Muscle of leg (tissue), 11 donors: ENCODE data around the gene CD46. TPM values are rescaled to one million over a fixed set of nuclear protein-coding genes. Genes with fewer than 3 reads are reported as not detected.

Experiments used
- DNase-seq: peaks from one replicate; pipeline ENCODE4 v3.0.0; 2013
- H3K27ac ChIP-seq: one replicate; pipeline ENCODE4 v1.5.1; 2013; ENCODE audit warnings: mild to moderate bottlenecking, low read length, control low read depth
- H3K27me3 ChIP-seq: one replicate; pipeline ENCODE4 v1.6.1; 2013; ENCODE audit warnings: low read length; ENCODE audit not compliant: control insufficient read depth, insufficient read depth
- H3K36me3 ChIP-seq: one replicate; pipeline ENCODE4 v1.6.1; 2013; ENCODE audit warnings: low read length; ENCODE audit not compliant: control insufficient read depth, insufficient read depth
- H3K4me1 ChIP-seq: one replicate; pipeline ENCODE4 v1.6.1; 2013; ENCODE audit warnings: low read length; ENCODE audit not compliant: control insufficient read depth, insufficient read depth
- H3K4me3 ChIP-seq: one replicate; pipeline ENCODE4 v1.5.1; 2013; ENCODE audit warnings: low read length, control low read depth
- H3K9me3 ChIP-seq: replicated peaks from 2 replicates; pipeline ENCODE4 v1.6.1; 2013; ENCODE audit warnings: low read depth, low read length; ENCODE audit not compliant: control insufficient read depth
- WGBS: methylation state at CpG from one replicate; pipeline ENCODE4 v1.1.5; 2013; ENCODE audit warnings: missing lambda C conversion rate; ENCODE audit not compliant: insufficient coverage; 5-methylcytosine and 5-hydroxymethylcytosine counted together
- polyA plus RNA-seq, 8 donors: library from polyadenylated mRNA; unstranded; fragments of 120-200 nt; gene quantifications; one replicate each; pipeline versions ENCODE4 v1.2.1 to v1.2.3, GENCODE V29; 2013; ENCODE audit warnings: inconsistent platforms in 1 of 8, low replicate concordance in 1 of 8; ENCODE audit not compliant: insufficient read length in 8 of 8, insufficient read depth in 1 of 8
- total RNA-seq: library from RNA; stranded (reverse); fragments of 120-200 nt; gene quantifications from one replicate; pipeline ENCODE4 v1.2.4, GENCODE V29; 2013

CD46 gene
- total and polyA plus RNA-seq, 9 donors: 52.1 to 97.3 (median 77.3) TPM

DNA sequence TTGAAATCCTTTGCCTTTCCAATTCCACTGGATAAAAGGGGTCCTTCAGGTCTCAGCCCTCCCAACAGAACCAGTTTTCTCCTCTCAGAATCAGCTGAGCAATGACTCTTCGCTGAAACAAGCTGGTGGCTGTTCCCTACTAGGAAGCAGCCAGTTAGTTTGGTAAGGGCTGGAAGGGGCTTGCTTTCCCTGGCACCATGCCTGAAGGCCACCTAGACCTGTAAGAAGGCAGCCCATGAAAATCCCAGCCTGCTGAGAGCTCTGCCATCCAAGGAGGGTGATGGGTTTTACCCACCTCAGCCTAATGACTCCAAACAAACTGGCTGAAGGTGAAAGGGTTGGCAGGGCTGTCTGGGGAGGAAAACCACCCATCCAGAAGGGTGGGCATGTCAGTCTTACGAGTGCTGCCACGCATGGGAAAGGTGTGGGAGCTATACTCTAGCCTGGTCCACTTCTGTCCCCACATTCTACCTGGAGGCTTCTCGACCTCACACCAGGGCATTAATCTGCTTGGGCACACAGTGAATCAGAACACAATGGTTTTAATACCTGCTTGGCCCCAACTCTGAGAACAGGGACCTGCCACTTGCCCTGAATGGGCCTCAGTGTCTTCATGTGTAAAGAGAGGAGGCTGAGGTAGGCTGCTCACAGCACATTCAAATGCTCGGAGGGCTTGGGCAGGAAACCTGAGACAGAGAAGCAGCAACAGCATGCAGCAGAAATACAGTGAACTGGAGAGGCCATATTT, 53.0 kb downstream of the CD46 start:
- Histone ChIP-seq H3K4me3 (no peak overlapping the region), H3K27ac (no peak overlapping the region), H3K4me1 (peaks cover 3% of the 10 kb centered on the region), H3K36me3 (peaks cover 23% of the 10 kb centered on the region), H3K27me3 (no peaks in the 10 kb centered on the region), H3K9me3 (no peaks in the 10 kb centered on the region)
- WGBS: 71% methylated on average over 1 of the region's 5 CpGs
- no peak for DNase-seq

DNA sequence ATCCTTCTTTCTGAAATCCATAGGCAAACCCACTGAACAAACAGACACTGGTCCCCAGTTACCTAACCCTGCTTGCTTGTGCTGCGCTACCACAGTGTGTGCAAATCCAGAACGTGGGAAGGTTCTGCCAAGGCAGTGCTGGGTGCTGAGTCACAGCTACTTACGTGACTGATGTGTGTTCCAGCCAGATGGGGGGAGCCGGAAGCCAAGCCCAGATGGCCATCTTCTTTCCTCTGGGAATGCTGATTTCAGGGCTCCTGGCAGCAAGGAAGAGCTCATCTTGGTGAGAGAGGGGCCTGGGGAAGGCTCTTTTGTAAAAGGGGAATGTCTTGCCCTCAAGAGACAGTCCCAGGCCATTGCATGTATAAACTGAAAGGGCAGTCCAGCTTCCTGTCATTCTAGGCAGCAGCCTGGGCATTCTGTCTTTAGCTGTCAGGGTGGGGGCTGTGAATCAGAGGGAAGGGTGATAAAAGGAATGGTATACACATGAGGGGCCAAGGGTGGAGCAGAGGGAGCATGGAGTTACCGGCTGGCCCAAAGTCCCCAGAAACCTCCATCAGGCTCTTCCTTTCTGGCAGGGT, 54.1 kb downstream of the CD46 start:
- Histone ChIP-seq H3K4me3 (no peak overlapping the region), H3K27me3 (no peaks in the 10 kb centered on the region), H3K27ac (no peak overlapping the region), H3K36me3 (peaks cover 23% of the 10 kb centered on the region), H3K9me3 (no peaks in the 10 kb centered on the region), H3K4me1 (peaks cover 3% of the 10 kb centered on the region)
- DNase-seq: no peak
- 58% methylated on average over 5 of the region's 5 CpGs for WGBS

DNA sequence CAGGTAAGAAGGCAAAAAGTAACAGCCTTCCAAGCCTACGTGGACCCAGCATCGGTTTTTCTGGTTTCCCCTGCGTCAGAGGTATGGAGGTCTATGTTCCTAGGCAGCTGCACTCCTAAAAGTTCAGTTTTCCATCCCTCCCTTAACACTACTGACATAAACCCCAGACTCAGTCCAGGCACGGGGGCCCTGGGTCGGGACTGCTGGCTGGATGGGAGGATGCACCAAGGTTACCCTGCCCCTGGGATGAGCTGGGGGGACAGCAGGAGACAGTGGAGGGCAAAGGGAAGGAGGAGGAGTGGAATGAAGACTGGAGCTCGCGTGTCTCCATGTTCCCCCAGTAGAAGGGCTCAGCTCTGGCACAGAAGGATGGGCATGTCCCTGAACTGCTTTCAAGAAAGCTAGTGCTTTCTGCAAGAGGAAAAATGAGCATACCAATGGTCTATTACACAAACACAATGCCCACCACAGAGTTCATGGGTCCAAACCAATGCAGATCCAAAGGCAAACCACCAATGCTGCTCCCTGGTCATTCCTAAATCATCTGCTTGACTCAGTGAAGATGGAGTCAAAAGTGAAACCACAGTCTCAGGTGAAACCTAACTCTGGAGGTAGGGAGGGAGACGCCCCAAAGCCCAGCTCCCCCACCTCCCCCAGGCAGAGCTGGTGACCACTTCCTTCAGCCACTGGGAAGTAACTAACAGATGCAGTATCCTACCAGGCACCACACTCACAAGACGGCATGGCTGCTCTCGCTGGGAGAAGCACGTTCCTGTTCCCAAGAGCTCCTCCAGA, 54.9 kb downstream of the CD46 start:
- WGBS: 75% methylated on average over 11 of the region's 11 CpGs
- Histone ChIP-seq H3K27me3 (no peaks in the 10 kb centered on the region), H3K4me3 (no peak overlapping the region), H3K9me3 (no peaks in the 10 kb centered on the region), H3K27ac (no peak overlapping the region), H3K36me3 (peaks cover 23% of the 10 kb centered on the region), H3K4me1 (peaks cover 3% of the 10 kb centered on the region)
- DNase-seq: no peak

DNA sequence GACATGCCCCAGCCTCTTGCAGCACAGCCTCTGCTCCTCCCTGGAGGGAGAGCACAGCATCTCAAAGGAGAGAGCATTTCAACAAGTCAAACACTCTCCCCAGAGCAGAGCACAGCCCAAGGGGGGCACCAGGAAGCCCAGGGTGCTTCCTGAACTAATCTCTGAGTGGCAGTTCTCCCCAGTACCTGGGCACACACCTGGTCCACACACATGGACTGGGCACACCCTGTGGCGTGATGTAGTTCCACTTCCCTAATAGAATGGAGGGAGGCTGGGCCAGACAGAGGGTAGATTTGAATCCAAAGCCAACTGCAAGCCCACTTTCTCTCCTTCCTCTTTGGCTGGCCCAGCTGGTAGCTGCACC, 55.5 kb downstream of the CD46 start:
- no peak overlapping the region for H3K4me3 ChIP-seq
- H3K36me3 ChIP-seq: peaks cover 23% of the 10 kb centered on the region
- no peak overlapping the region for H3K27ac ChIP-seq
- no CpG with 5 or more reads among the region's 1 CpG for WGBS
- peaks cover 3% of the 10 kb centered on the region for H3K4me1 ChIP-seq
- H3K9me3 ChIP-seq: no peaks in the 10 kb centered on the region
- DNase-seq: no peak
- no peaks in the 10 kb centered on the region for H3K27me3 ChIP-seq

DNA sequence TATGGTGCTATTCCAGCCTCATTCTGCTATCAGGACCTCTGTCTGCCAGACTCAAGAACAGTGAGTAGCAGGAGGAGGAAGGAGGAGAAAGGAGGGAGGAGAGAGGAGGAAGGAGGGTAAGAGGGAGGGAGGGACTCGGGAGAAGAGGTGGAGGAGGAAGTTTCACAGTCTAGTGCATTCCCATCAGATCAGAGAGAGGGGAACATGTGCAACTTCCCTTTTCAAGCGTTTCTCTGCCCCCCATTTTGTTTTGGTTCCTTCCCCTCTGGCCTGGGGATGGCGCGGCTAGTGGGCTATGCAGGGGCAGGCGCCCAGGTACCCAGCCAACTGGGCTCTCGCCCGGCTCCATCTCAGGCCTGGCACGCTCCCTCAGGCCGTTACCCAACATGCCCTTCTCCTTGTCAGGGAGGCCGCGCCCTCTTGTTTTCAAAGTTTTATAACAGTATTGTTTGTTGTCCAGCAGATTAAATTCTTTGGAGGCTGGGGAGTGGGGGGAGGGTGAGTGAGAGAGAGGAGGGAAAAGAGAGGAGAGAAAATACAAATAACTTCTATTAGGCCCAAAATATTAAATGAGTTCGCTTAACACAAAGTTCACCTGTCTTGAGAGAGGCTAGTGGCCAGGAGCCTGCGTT, 56.0 kb downstream of the CD46 start:
- no peak overlapping the region for H3K27ac ChIP-seq
- no peak overlapping the region for H3K4me3 ChIP-seq
- H3K27me3 ChIP-seq: no peaks in the 10 kb centered on the region
- 72% methylated on average over 7 of the region's 13 CpGs for WGBS
- no peak for DNase-seq
- no peaks in the 10 kb centered on the region for H3K9me3 ChIP-seq
- H3K36me3 ChIP-seq: peaks cover 23% of the 10 kb centered on the region
- peaks cover 3% of the 10 kb centered on the region for H3K4me1 ChIP-seq

DNA sequence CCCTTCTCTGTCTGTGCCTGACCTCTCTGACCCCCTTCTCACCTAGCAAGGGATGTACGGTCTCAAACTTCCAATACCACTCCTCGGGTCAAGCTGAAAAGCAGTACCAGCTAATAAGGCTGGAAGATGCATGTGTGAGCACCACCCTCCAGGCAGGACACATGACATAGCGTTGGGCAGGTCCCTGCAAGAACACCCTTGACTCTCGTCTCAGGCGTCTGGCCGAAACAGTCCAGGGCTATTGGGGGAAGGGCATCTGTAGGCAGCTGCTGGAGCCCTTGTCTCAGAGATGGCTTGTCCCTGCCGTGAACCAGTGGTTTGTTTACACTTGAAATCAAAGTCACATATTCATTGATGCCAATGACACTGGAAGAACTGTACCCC, 56.5 kb downstream of the CD46 start:
- Histone ChIP-seq H3K9me3 (no peaks in the 10 kb centered on the region), H3K27me3 (no peaks in the 10 kb centered on the region), H3K4me3 (no peak overlapping the region), H3K27ac (no peak overlapping the region), H3K4me1 (peaks cover 3% of the 10 kb centered on the region), H3K36me3 (peaks cover 23% of the 10 kb centered on the region)
- DNase-seq: no peak
- 67% methylated on average over 7 of the region's 7 CpGs for WGBS

DNA sequence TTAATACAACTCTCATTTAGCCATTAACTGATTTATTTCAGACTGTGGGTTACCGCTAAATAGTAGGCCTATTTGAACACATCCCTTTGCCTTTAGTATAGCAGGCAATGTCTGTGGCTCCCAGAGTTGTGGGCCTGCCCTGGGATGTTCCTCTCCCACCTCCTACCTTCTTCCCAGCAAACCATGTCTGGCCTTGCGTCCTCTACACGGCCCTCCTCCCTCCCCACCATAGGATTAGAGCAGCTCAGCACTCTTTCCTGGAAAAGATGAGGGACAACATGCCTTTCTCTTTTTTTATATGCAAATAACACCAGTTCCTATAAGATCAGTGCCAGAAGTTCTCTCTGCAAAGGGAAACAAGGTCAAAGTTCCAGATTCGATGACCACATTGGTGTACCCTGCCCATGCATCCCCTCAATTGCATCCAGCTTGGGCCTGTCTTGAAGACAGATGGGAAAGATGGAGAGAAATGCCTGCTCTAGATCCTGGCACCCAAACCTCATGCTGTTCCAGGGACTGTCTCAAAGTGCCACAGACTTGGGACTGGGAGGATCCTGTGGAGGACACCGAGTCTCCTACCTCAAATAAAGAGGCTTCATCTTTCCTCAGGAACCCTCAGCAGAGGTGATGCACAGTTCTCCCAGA, 57.2 kb downstream of the CD46 start:
- Histone ChIP-seq H3K36me3 (peaks cover 27% of the 10 kb centered on the region), H3K9me3 (no peaks in the 10 kb centered on the region), H3K4me3 (no peak overlapping the region), H3K4me1 (peaks cover 3% of the 10 kb centered on the region), H3K27me3 (no peaks in the 10 kb centered on the region), H3K27ac (no peak overlapping the region)
- 84% methylated on average over 5 of the region's 5 CpGs for WGBS
- DNase-seq: no peak

DNA sequence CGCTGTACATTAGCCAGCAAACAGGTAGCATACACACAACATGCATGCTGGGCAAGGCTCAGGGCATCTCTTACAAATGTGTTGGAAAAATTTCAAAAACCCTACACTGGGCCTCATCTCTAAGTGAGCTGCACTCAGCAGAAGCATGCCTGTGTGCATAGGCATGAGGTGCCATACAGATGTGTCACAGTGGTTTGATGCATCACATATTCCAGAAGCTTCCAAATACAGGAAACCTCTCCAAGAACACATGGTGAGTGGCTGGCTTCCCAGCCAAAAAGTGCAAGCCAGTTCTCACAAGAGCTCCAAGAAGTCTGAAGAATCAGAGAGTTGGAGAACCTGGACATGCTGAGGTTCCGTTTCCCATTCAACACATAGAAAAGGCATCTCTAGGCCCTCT, 58.3 kb downstream of the CD46 start:
- no peaks in the 10 kb centered on the region for H3K9me3 ChIP-seq
- H3K36me3 ChIP-seq: peaks cover 27% of the 10 kb centered on the region
- H3K4me1 ChIP-seq: peaks cover 3% of the 10 kb centered on the region
- no peaks in the 10 kb centered on the region for H3K27me3 ChIP-seq
- no peak overlapping the region for H3K27ac ChIP-seq
- WGBS: 60% methylated on average over 1 of the region's 2 CpGs
- H3K4me3 ChIP-seq: no peak overlapping the region
- DNase-seq: no peak

DNA sequence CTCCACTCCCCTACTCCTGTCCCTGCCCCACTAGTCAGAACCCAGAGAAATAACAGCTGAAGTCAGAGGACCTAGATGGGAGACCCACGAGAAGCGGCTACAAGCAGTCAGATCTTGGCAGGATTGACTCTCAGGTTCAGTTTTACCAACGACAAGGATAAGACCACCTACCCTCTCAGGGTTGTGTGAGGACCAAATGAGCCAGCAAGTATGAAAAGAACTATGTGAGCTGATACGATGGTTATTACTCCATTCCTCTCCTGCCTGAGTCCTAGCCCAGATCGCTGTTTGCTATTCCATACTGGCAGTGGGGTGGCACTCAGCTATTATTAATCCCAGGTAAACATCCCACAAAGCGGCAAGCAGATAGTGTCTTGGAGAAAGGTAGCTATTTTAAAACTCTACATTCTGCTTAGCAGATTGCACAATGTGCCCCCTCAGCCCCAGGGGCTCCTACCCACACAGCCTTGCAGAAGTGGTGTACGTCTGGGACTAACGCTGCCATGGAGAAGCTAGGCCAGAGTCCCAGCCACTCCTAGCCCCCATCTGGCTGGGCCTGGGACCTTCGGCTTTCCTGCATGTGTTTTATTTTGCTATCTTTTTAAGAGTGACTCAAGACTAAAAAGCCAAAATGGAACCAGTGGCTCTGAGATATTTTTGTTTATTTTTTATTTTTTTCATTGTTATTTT, 58.9 kb downstream of the CD46 start:
- Histone ChIP-seq H3K4me3 (no peak overlapping the region), H3K9me3 (no peaks in the 10 kb centered on the region), H3K36me3 (peaks cover 27% of the 10 kb centered on the region), H3K27ac (no peak overlapping the region), H3K4me1 (peaks cover 2% of the 10 kb centered on the region), H3K27me3 (no peaks in the 10 kb centered on the region)
- no peak for DNase-seq
- 70% methylated on average over 2 of the region's 9 CpGs for WGBS
